GM13976 (cell line): ENCODE measurements around the gene IL20RB.
"Not testable (repeated sequence)": the region's sequence is repeated elsewhere in the genome, so short reads cannot be mapped to it uniquely, and the experiment has no call there.

Experiments used
- DNase-seq: peaks from one replicate; pipeline ENCODE4 v3.0.0; 2012; ENCODE audit warnings: low spot score
- in situ Hi-C: fragments of 300-500 bp; cut with MboI; formaldehyde crosslinking; loops from one replicate; pipeline ENCODE4 v1.12.0; 2022; ENCODE audit warnings: low sequenced_read_pairs, mixed read lengths, inconsistent platforms; ENCODE audit not compliant: unreplicated experiment
- TF ChIP-seq, protein P1 (sequence below): IDR thresholded peaks from 2 replicates; pipeline ENCODE4 v1.5.1; 2012; ENCODE audit warnings: borderline replicate concordance, mild to moderate bottlenecking; ENCODE audit not compliant: insufficient read depth; ENCODE audit errors: extremely low read depth, missing control alignments, control extremely low read depth

IL20RB gene

DNA sequence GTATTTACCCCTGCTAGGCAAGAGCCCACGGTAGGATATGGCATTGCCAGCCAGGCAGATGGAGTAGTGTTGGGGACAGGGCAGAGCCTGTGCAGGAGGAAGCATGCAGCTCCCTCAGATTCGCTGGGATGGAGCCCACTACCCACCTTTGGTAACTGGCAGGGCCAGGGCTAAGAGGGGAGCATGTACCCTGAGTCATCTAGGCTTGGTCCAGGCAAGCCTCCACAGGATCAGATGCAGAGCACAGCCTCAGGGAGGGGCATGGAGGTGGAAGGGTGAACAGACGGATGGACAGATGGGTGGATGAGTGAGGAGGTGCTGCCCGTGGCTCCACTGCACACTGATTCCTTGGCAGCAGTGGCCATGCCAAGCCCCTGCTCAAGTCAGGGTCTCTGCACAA, 33.0 kb downstream of the IL20RB start:
- in situ Hi-C loops, result no loop called here
- DNase-seq, result no peak
- TF ChIP-seq, protein P1, sequence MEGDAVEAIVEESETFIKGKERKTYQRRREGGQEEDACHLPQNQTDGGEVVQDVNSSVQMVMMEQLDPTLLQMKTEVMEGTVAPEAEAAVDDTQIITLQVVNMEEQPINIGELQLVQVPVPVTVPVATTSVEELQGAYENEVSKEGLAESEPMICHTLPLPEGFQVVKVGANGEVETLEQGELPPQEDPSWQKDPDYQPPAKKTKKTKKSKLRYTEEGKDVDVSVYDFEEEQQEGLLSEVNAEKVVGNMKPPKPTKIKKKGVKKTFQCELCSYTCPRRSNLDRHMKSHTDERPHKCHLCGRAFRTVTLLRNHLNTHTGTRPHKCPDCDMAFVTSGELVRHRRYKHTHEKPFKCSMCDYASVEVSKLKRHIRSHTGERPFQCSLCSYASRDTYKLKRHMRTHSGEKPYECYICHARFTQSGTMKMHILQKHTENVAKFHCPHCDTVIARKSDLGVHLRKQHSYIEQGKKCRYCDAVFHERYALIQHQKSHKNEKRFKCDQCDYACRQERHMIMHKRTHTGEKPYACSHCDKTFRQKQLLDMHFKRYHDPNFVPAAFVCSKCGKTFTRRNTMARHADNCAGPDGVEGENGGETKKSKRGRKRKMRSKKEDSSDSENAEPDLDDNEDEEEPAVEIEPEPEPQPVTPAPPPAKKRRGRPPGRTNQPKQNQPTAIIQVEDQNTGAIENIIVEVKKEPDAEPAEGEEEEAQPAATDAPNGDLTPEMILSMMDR, result no peak

DNA sequence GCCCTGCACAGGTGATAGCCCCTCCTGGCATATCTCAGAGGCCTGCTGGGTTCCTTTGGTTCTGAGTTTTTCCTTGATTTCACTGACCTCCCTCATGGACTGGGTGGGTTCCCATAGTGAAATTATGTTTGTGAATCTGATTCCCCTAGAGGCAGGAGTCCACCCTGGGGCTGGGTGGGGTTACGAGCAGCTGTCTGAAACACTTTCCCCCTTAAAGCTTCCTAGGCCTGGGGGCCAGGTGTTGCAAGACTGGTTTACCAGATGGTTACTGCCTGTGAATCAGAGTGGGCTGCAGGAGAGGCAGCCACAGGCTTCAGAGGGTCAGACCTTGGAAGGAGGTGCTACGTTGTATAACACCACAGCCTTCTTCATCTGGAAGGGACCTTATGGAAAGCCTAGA, 34.3 kb downstream of the IL20RB start:
- in situ Hi-C loops, result no loop called here
- TF ChIP-seq, protein P1, result no peak
- no peak for DNase-seq

DNA sequence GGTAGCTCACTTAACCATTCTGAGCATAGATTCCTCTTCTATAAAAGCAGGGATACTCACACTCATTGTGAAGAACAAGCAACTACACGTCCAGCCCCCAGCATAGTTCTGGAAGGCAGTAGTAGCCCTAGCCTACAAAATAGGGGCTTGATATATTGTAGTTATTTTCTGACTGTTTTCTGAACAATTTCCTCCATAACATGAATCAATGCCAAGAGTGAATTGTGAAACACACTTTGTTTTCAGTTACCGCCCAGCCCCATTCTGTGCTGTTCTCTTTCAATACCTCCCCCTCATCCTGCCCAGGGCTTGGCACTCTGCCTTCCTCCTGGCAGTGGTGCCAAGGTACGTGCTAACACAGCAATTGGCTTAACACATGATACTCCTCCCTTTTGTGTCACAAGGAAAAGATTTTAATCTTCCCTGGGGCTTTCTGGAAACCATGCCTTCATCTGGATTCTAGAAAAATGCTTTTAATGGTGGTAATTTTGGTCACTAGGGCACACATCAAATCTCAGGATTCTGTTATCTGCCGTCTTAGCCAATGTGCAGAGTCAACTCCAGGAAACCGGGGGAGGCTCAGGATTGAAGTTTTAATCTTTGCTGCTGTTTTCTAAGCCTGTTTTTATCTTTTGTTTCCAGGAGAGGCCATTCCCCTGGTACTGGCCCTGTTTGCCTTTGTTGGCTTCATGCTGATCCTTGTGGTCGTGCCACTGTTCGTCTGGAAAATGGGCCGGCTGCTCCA, 37.2 kb downstream of the IL20RB start:
- in situ Hi-C loops, result no loop called here
- TF ChIP-seq, protein P1, result no peak
- DNase-seq, result no peak

DNA sequence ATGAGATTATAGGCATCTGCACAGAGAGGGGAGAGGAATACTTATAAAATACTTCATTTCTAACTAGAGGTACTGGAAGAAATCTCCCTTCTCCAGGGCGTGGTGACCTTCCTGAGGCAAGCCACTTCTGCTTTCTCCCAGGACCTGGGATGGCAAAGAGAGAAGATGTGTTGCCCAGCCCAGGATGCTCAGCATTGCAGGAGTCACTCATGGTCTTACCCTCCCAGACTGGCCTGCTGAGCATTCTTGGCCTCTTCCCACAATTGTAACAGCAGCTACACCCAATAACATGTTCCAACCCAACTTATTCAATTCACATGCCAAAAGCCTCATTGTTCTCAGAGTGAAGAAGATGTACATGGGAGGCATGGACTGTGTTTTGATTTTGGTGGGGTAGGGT, 37.9 kb downstream of the IL20RB start:
- DNase-seq, result no peak
- TF ChIP-seq, protein P1, result no peak
- in situ Hi-C loops, result no loop called here

DNA sequence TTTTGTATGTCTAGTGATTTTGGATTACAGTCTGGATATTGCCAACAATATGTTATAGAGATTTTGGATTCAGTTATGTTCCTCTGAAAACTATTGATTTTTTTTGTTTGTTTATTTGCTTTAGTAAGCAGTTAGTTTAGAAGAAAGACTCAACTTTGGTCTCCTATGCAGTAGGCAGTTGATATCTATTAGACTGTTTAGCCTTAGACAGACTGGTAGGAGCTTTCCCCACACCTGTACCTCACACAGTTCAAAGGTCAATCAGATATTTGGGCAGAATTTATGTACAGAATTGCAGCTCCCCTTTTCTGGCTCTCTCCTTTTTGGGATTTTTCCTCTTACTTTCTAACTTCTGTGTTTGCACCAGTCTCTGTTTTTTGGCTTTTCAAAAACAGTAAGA, 42.3 kb downstream of the IL20RB start:
- DNase-seq, result no peak
- in situ Hi-C loops, result loop anchor here (25.0 kb wide), 1 partner anchor 613 kb away; no protein-coding TSS in a partner anchor
- TF ChIP-seq, protein P1, result no peak

DNA sequence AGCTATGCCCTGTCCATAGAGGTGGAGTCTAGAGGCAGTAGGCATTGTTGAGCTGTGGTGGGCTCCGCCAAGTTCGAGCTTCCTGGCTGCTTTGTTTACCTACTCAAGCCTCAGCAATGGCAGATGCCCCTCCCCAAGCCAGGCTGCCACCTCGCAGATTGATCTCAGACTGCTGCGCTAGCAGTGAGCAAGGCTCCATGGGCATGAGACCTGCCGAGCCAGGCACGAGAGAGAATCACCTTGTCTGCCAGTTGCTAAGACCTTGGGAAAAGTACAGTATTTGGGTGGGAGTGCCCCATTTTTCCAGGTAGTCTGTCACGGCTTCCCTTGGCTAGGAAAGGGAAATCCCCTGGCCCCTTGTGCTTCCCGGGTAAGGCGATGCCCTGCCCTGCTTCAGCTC, 49.6 kb downstream of the IL20RB start:
- in situ Hi-C loops, result loop anchor here (25.0 kb wide), 1 partner anchor 620 kb away; no protein-coding TSS in a partner anchor
- not testable (repeated sequence) for DNase-seq

DNA sequence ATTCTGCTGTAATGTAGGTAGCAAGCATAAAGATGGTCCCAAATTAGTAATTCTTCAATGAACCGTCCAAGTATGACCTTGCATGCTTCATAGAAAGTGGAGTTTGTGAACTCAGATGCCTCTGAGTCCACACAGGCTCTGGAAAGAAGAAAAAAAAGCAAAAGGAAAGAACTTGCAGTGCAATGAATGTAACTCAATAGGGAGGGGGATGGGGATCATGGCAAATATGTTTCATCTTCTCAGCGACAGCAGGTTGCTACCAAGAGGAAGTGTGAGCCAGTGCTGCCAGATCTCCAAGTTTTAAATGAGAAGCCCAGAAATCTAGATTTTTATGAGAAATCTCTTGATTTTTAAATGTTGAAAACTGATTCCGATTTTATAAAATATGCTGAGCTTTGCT, 50.3 kb downstream of the IL20RB start:
- TF ChIP-seq, protein P1, result no peak
- in situ Hi-C loops, result loop anchor here (25.0 kb wide), 1 partner anchor 621 kb away; no protein-coding TSS in a partner anchor
- no peak for DNase-seq
